H9 (cell line): Measurements from ENCODE around the gene NACAD. TPM values are rescaled to one million over a fixed set of nuclear protein-coding genes. Genes with fewer than 3 reads are reported as not detected.

Experiments
- DNase-seq: peaks from one replicate; pipeline ENCODE4 v3.0.0-alpha.2; 2017
- H2AFZ ChIP-seq: one replicate; pipeline ENCODE4 v1.6.1; 2013; ENCODE audit warnings: mild to moderate bottlenecking, low read length, control low read depth, moderate library complexity
- H2AK5ac ChIP-seq: 2 replicates; pipeline ENCODE4 v1.6.1; 2013; ENCODE audit warnings: low read length, control low read depth, mixed read lengths; ENCODE audit not compliant: insufficient read length
- H2BK120ac ChIP-seq: one replicate; pipeline ENCODE4 v1.6.1; 2013; ENCODE audit warnings: low read depth, mild to moderate bottlenecking, low read length, control low read depth, inconsistent platforms; ENCODE audit not compliant: poor library complexity, severe bottlenecking
- H2BK12ac ChIP-seq: 2 replicates; pipeline ENCODE4 v1.6.1; 2013; ENCODE audit warnings: low read length, control low read depth, mixed read lengths, low read depth; ENCODE audit not compliant: insufficient read length
- H2BK15ac ChIP-seq: 2 replicates; pipeline ENCODE4 v1.6.1; 2013; ENCODE audit warnings: low read depth, low read length, control low read depth
- H2BK20ac ChIP-seq: one replicate; pipeline ENCODE4 v1.6.1; 2013; ENCODE audit warnings: low read depth, mild to moderate bottlenecking, low read length, control low read depth, inconsistent platforms; ENCODE audit not compliant: poor library complexity, severe bottlenecking
- H2BK5ac ChIP-seq: 2 replicates; pipeline ENCODE4 v1.6.1; 2013; ENCODE audit warnings: low read length, control low read depth, mixed read lengths; ENCODE audit not compliant: insufficient read length
- H3K14ac ChIP-seq: 2 replicates; pipeline ENCODE4 v1.6.1; 2013; ENCODE audit warnings: low read length, control low read depth; ENCODE audit not compliant: insufficient read depth
- H3K18ac ChIP-seq: 2 replicates; pipeline ENCODE4 v1.6.1; 2013; ENCODE audit warnings: low read depth, mild to moderate bottlenecking, mixed read lengths, low read length, control low read depth; ENCODE audit not compliant: insufficient read length
- H3K23ac ChIP-seq: 2 replicates; pipeline ENCODE4 v1.6.1; 2013; ENCODE audit warnings: low read length, control low read depth, mixed read lengths, low read depth; ENCODE audit not compliant: insufficient read length
- H3K23me2 ChIP-seq: 2 replicates; pipeline ENCODE4 v1.6.1; 2013; ENCODE audit warnings: low read depth, mild to moderate bottlenecking, mixed read lengths, low read length, control low read depth; ENCODE audit not compliant: insufficient read length, poor library complexity, severe bottlenecking
- H3K27ac ChIP-seq: 2 replicates; pipeline ENCODE4 v1.5.1; 2013; ENCODE audit warnings: low read length, control low read depth, mixed read lengths, low read depth; ENCODE audit not compliant: insufficient read length
- H3K27me3 ChIP-seq: 2 replicates; pipeline ENCODE4 v1.6.1; 2013; ENCODE audit warnings: low read length, control low read depth, inconsistent platforms; ENCODE audit not compliant: insufficient read depth
- H3K4ac ChIP-seq: 2 replicates; pipeline ENCODE4 v1.6.1; 2013; ENCODE audit warnings: low read depth, mild to moderate bottlenecking, control low read depth, inconsistent platforms, low read length, moderate library complexity
- H3K4me1 ChIP-seq: 2 replicates; pipeline ENCODE4 v1.6.1; 2013; ENCODE audit warnings: low read length, control low read depth, inconsistent platforms; ENCODE audit not compliant: insufficient read depth
- H3K4me2 ChIP-seq: 2 replicates; pipeline ENCODE4 v1.6.1; 2013; ENCODE audit warnings: low read length, control low read depth, mixed read lengths; ENCODE audit not compliant: insufficient read length, insufficient read depth
- H3K56ac ChIP-seq: 2 replicates; pipeline ENCODE4 v1.6.1; 2013; ENCODE audit warnings: low read depth, mild to moderate bottlenecking, mixed read lengths, low read length, control low read depth; ENCODE audit not compliant: insufficient read length
- H3K79me1 ChIP-seq: 2 replicates; pipeline ENCODE4 v1.6.1; 2013; ENCODE audit warnings: low read depth, mild to moderate bottlenecking, moderate library complexity, low read length, control low read depth, inconsistent platforms; ENCODE audit not compliant: insufficient read depth, poor library complexity, severe bottlenecking
- H3K79me2 ChIP-seq: 2 replicates; pipeline ENCODE4 v1.6.1; 2013; ENCODE audit warnings: low read length, control low read depth, inconsistent platforms; ENCODE audit not compliant: insufficient read depth
- H3K9ac ChIP-seq: 2 replicates; pipeline ENCODE4 v1.6.1; 2013; ENCODE audit warnings: low read length, control low read depth, mixed read lengths; ENCODE audit not compliant: insufficient read length; ENCODE audit errors: extremely low read depth
- H3K9me3 ChIP-seq: one replicate; pipeline ENCODE4 v1.6.1; 2013; ENCODE audit warnings: low read depth, low read length, inconsistent platforms; ENCODE audit not compliant: control insufficient read depth
- H3T11ph ChIP-seq: one replicate; pipeline ENCODE4 v1.6.1; 2013; ENCODE audit warnings: mild to moderate bottlenecking, low read length, control low read depth, inconsistent platforms
- H4K20me1 ChIP-seq: one replicate; pipeline ENCODE4 v1.6.1; 2013; ENCODE audit not compliant: control insufficient read depth, insufficient read length, insufficient read depth
- H4K5ac ChIP-seq: 2 replicates; pipeline ENCODE4 v1.6.1; 2013; ENCODE audit warnings: low read depth, mild to moderate bottlenecking, mixed read lengths, low read length, control low read depth; ENCODE audit not compliant: insufficient read length
- H4K8ac ChIP-seq: replicated peaks from 2 replicates; pipeline ENCODE4 v1.6.1; 2013; ENCODE audit warnings: low read length, control low read depth, mixed read lengths, low read depth; ENCODE audit not compliant: insufficient read length
- H4K91ac ChIP-seq: 2 replicates; pipeline ENCODE4 v1.6.1; 2013; ENCODE audit warnings: low read depth, mild to moderate bottlenecking, moderate library complexity, mixed read lengths, low read length, control low read depth; ENCODE audit not compliant: insufficient read length
- H3K27ac Mint-ChIP-seq, 3 experiments: 2 replicates in 2 of 3; 3 replicates in 1 of 3; pipeline ENCODE4 v1.8.0; 2020 to 2021; ENCODE audit warnings: mixed read lengths in 3 of 3, mild to moderate bottlenecking in 1 of 3, moderate library complexity in 1 of 3
- H3K27me3 Mint-ChIP-seq: 2 replicates; pipeline ENCODE4 v1.8.0; 2021; ENCODE audit warnings: low read depth, mild to moderate bottlenecking, moderate library complexity, mixed read lengths
- H3K36me3 Mint-ChIP-seq, 3 experiments: 2 replicates in 2 of 3; 3 replicates in 1 of 3; pipeline ENCODE4 v1.8.0; 2020 to 2021; ENCODE audit warnings: low read depth in 3 of 3, mixed read lengths in 3 of 3; ENCODE audit not compliant: insufficient read depth in 1 of 3
- H3K4me1 Mint-ChIP-seq, 2 experiments: 2 replicates each; pipeline ENCODE4 v1.8.0; 2020; ENCODE audit warnings: mixed read lengths in 2 of 2
- H3K4me3 Mint-ChIP-seq, 2 experiments: 2 replicates in 1 of 2; 3 replicates in 1 of 2; pipeline ENCODE4 v1.8.0; 2020 to 2021; ENCODE audit warnings: mild to moderate bottlenecking in 2 of 2, mixed read lengths in 2 of 2, moderate library complexity in 1 of 2
- H3K9me3 Mint-ChIP-seq, 2 experiments: 2 replicates in 1 of 2; 3 replicates in 1 of 2; pipeline ENCODE4 v1.8.0; 2020; ENCODE audit warnings: mild to moderate bottlenecking in 2 of 2, mixed read lengths in 2 of 2, moderate library complexity in 1 of 2
- CTCF ChIP-seq: fragments of 200-600 bp; sonication (generic); conservative IDR thresholded peaks from 3 replicates; pipeline ENCODE4 v1.8.0; 2021; ENCODE audit warnings: antibody characterized with exemption, mild to moderate bottlenecking
- whole genome bisulfite sequencing: extraction: QIAGEN DNeasy Blood & Tissue Kit; methylation state at CpG from one replicate; pipeline ENCODE4 v1.1.7; 2013; ENCODE audit warnings: missing lambda C conversion rate, low lambda C conversion rate, mixed read lengths; ENCODE audit not compliant: insufficient read length; ENCODE audit errors: extremely low coverage; 5-methylcytosine and 5-hydroxymethylcytosine counted together
- total RNA-seq: library from RNA; stranded (reverse); gene quantifications from 2 replicates; pipeline ENCODE4 v1.2.1, GENCODE V29; 2021

NACAD gene
- total RNA-seq, 1 experiment from 2014 or later, result 8.0 TPM

- no peak overlapping the region for H2BK15ac ChIP-seq
- H3K18ac ChIP-seq, result no peak overlapping the region
- H2BK5ac ChIP-seq, result no peak overlapping the region
- no peaks in the 10 kb centered on the region for H3K79me1 ChIP-seq
- no peak overlapping the region for H3K27ac ChIP-seq
- no peak for TF ChIP-seq CTCF
- H3K23me2 ChIP-seq, result no peaks in the 10 kb centered on the region
- no peak overlapping the region for H3K27ac Mint-ChIP-seq
- no peak overlapping the region for H2AK5ac ChIP-seq
- H2BK20ac ChIP-seq, result no peak overlapping the region
- H3K23ac ChIP-seq, result no peak overlapping the region
- no peak overlapping the region for H3K56ac ChIP-seq
- no peak overlapping the region for H4K91ac ChIP-seq
- no peak overlapping the region for H3K4me3 Mint-ChIP-seq
- no peaks in the 10 kb centered on the region for H3K27me3 ChIP-seq
- no peaks in the 10 kb centered on the region for H3K9me3 Mint-ChIP-seq
- no peaks in the 10 kb centered on the region for H3K27me3 Mint-ChIP-seq
- H4K5ac ChIP-seq, result no peak overlapping the region
- H4K20me1 ChIP-seq, result no peaks in the 10 kb centered on the region
- no peak overlapping the region for H3K14ac ChIP-seq
- no peaks in the 10 kb centered on the region for H3K9me3 ChIP-seq
- no peak overlapping the region for H2BK120ac ChIP-seq
- H3T11ph ChIP-seq, result no peak overlapping the region
- H4K8ac ChIP-seq, result no peak overlapping the region
- H3K4me2 ChIP-seq, result no peak overlapping the region
- no peak overlapping the region for H2AFZ ChIP-seq
- H3K4me1 ChIP-seq, result no peaks in the 10 kb centered on the region
- no peaks in the 10 kb centered on the region for H3K79me2 ChIP-seq
- H3K9ac ChIP-seq, result no peak overlapping the region
- H2BK12ac ChIP-seq, result no peak overlapping the region
- DNase-seq, result no peak
- H3K36me3 Mint-ChIP-seq, result peaks cover 0 to 33% (median 30%) of the 10 kb centered on the region in 3 experiments; a peak in 6 of 7 replicates
- WGBS, result no CpG with 5 or more reads among the region's 7 CpGs
- no peak overlapping the region for H3K4ac ChIP-seq
- H3K4me1 Mint-ChIP-seq, result no peaks in the 10 kb centered on the region
Observed at GRCh38 chr7:45066409-45066808, 22.4 kb downstream of the NACAD start.
